ENCODE results near the gene TEX22.

Gene TEX22

DNA sequence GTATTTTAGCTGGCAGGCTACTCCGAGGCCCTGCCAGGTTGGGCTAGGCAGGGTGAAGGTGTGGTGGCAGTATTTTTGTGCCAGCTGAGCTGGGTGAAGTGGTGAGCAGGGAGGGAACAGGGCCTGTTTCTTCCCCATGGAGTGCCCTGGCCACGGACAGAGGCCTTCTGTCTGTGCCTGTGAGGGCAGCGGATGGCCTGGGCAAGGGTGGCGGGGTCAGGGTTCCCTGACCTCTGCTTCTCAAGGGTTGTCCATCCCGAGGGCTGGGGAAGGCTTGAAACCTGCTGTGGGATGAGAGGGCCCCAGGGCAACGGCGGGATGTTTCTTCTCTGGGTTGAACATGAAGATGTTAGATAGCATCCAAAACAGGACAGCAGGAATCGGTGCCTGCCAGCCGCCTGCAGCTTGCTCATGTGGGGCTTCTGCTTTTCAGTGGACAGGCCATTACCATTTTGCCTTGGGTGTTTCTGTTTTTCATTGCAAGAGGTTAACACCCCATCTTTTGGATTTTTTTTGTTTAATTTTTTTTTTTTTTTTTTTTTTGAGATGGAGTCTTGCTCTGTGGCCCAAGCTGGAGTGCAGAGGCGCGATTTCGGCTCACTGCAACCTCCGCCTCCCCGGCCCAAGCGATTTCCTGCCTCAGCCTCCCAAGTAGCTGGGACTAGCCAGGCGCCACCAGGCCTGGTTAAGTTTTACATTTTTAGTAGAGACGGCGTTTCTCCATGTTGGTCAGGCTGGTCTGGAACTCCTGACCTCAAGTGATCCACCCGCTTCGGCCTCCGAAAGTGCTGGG is 24.6 kb downstream of the TEX22 start:
- DNase-seq, result no peak

DNA sequence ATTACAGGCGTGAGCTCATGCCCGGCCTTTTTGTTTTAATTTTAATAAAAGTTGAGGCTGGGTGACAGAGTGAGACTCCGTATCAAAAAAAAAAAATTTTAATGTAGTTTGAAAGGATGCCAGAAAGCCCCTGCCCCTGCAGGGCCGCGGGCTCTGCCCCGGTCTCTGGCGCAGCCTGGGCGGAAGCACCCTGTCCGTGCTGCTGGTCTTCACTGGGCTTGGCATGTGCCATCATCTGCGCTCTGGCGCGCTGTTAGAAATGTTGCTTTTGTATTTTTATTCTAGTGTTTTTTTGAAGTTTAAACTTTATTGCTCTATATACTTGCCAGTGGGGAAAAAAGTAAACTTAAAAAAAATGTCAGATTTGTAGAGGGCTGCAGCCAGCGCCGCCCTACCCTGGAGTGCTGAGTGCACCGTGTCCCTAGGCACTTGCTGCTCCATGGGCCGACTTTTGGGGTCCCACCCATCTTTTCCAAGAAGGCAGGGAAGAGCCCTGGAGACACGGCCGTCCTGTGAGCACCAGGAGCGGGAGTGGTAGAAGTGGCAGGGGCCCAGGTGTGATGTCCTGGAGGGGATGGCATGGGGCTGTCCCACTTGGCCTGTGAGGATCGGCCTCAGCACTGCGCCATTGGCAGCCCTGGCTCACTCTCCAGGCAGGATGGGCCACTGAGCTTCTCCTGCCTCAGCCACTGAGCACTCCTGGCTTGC is 25.3 kb downstream of the TEX22 start:
- DNase-seq, result no peak

DNA sequence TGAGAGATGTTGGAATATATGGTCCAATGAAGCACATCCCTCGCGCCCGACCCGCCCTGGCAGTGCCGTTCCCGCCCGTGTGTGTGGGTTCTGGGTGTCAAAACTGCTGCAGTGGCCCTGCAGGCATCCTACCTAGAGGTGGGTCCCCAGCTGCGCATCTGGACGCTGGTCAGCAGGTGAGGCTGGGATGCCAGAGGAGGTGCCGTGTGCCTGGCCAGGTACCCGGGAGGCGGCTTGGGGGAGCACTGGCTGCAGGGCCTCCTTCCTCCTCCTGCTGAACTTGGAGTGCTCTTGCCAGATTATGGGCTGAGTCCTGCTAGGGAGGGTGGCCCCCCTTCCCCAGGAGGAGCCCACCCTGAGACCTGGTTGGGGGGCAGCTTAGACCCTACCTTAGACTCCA is 26.5 kb downstream of the TEX22 start:
- no peak for DNase-seq

DNA sequence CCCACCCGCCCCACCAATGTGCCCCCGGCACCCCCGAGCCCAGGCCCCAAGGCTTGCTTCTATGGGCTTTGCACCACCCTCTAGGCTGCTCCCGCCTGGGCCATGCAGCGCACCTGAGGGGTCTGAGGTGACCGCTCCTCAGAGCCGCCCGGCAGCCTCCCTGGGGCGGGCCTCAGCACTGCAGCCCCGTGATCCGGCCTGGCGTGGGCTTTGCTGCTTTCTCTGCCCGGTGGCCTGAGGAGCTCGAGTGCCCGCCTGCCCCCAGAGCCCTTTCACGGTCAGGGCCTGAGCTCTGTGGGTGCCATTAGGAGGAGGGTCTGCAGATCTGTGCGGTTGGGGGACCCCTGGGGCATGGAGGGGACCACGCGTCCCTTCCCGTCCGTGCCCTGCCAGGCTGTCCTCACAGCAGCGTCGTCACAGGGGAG is 27.5 kb downstream of the TEX22 start:
- no peak for DNase-seq

DNA sequence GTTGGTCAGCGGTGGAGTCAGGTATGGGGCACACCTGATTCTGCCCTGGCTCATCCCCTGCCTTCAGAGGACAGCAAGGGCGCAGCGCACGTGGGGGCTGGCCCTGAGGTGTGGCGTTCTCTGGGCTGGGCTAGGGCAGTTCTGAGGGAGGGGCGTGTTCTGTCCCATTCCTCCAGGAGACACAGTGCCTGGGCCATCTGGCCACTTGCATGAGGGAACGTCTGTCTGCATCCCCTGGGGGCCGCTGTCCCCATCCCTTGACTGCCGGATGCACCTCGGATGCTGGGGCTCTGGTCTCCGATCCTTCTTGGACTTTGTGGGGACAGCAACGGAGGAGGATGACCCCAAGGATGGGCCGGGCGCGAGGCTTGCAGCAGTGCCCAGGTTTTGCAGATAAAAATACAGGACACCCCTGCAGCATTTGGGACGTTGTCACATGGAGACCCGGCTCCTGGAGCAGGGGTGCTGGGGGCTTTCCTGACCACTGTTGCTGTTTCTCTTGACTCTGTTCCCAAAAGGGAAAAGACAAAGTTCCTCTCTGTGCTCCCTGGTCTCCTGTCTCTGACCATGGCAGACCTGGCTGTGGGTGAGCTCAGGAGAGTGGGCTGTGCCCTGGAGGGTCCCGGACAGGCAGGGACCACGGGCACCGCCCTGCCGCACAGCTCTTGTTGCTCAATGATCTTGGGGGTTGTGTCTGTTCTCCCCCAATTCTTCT is 28.2 kb downstream of the TEX22 start:
- no peak for DNase-seq

DNA sequence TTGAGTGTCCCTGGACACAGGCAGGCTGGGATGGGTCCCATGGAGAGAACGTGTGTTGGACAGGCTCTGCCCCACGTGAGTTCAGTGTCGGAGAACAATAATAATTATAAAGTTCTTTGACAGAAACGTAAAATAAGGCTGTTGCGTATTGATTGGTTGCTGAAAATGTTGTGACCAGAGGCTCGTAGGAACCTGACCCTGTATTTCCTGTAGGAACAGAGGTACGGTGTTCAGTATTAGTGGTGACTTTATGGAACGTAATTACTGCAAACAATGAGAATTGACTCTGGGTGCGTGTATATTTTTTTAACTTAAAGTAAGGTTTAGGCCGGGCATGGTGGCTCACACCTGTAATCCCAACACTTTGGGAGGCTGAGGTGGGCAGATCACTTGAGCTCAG is 29.1 kb downstream of the TEX22 start:
- DNase-seq, result no peak

DNA sequence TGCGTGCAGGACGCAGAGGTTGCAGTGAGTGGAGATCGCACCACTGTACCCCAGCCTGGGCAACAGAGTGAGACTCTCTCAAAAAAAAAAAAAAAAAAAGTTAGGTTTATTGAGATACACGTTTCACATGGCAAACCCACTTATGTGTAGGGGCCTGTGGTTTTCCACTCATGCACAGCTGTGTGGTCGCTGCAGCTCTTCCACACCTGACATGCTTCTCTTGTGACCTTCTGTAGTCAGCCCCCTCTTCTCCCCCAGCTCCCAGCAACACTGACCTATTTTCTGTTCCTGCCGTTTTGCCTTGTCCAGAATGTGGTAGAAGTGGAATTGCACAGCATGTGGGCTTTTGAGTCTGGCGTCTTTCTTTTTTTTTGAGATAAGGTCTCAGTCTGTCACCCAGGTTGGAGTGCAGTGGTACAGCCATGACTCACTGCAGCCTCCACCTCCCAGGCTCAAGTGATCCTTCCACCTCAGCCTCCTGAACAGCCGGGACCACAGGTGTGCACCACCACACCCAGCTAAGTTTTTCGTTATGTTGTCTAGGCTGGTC is 29.7 kb downstream of the TEX22 start:
- DNase-seq, result no peak

DNA sequence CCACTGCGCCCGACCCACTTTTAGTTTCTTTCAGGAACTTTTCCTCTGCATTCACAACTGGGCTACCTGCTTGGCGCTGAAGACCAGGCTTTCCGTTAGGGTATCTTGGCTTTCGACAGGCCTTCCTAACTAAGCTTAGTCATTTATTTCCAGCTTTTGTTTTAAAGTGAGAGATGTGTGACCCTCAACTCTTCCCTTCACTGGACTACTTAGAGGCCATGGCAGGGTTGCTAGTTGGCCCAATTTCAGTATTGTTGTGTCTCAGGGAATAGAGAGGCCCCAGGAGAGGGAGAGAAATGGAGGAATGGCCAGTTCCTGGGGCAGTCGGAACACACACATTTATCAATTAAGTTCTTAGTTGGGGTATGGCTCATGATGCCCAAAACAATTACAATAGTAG is 31.7 kb downstream of the TEX22 start:
- no peak for DNase-seq

DNA sequence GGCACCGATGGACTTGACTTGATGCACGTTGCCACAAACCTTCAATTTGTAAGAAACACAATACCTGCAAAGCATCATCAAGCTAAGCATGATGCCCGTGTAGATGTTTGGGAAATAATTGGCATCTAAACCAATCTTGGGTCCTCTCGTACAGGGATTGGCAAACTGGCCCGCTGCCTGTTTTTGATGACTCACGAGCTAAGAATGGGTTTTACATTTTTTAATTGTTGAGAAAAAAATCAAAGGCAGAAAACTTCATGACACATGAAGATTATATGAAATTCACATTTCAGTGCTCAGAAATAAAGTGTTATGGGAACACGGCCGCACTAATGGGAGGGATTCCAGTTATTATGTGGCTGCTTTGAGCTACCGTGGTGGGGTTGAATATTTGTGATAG is 32.2 kb downstream of the TEX22 start:
- DNase-seq, result no peak

DNA sequence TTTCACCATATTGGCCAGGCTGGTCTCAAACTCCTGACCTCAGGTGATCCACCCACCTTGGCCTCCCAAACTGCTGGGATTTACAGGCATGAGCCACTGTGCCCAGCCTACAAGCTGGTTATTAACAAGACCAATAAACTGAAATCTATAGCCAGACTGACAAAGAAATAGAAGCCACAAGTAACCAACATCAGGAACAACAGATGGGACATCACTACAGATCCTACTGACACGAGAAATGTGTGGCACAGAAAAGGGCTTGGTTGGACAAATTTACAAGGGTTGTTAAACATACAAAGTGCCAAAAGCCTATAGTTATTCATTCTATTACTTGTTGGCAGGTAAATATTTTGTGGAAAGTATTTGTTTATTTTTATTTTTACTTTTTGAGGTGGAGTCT is 32.9 kb downstream of the TEX22 start:
- no peak for DNase-seq

DNA sequence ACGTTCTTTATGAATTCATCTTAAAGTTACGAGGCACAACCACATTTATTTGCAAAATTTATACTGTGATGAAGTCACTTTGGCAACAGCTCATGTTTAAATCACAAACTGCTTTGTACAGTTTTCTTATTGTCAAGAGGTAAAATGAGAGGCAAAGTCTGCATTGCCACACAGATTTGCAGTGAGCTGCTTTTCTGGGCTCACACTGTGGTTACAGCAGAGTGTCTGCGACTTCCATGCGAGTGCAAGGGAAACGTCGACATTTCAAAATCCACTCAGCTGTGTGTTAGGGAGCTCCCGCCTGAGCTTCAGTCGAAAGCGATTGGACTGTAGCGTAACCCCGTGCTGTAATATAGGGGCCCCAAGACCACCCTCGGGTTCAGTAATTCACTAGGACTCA is 34.3 kb downstream of the TEX22 start:
- no peak for DNase-seq

DNA sequence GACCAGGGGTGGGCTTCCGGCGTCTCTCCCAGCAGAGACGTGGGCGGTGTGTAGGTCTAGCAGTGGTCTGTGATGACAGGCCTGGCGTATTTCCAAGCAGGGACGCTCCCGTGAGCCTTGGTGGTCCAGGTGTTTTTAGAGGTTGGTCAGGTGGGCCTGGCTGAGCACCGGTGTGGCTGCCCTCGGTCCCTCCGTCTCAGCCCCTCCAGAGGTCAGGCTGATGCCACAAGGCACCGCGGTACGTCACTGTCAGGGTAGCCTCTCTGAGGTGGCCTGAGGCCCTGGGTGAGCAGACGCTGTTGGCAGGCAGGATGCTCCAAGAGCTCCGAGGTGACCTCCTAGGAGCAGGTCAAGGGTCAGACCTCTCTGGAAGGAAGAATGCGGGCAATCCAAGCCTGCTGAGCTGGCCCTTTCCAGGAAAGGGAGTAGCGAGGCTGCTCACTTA is 34.8 kb downstream of the TEX22 start:
- DNase-seq, result no peak

DNA sequence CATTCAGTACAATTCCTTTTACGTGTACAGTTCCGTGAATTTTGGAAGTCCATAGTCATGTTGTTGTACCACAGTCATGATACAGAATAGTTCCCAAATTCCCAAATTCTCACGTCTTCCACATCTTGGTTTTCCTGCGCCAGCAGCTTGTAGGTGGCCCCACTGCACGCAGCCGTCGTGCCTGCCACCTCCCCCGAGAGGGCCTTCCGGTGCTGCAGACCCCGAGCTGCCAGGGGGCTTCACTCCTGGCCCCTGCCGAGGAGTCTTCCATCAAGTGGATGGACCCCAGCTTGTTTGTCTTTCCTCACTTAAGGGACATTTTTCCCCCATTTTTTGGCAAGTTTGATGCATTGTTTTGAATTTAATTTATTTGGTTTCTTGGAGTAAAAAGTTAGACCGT is 38.1 kb downstream of the TEX22 start:
- no peak for DNase-seq

DNA sequence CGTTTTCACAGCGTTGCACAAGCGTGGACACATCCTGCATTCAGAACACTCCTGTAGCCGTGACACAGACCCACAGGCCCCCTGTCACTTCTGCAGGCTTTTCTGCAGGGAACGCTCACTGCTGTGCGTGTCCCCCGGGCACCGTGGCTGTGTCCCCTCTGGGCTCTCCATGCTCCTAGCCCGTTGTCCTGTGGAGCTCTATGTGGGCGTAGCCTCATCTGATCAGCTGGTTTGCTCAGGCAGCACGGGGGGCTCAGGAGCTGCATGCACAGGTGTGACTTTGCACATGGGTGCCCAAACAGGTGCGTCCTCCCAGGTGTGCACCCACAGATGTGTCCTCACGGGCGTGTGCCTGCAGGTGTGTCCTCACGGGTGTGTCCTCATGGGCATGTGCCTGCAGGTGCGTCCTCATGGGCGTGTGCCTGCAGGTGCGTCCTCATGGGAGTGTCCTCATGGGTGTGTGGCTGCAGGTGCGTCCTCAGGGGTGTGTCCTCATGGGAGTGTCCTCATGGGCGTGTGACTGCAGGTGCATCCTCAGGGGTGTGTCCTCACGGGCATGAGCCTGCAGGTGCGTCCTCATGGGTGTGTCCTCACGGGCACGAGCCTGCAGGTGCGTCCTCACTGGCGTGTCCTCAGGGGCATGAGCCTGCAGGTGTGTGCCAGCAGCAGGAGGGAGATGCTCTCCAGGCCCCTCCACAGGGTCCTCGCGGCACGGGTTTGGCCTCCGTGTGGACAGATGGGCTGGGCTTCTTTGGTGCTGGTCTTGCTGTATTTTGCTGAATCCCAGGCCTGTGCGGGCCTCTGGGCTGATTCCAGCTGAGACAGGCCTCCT is 38.8 kb downstream of the TEX22 start:
- DNase-seq, result no peak

DNA sequence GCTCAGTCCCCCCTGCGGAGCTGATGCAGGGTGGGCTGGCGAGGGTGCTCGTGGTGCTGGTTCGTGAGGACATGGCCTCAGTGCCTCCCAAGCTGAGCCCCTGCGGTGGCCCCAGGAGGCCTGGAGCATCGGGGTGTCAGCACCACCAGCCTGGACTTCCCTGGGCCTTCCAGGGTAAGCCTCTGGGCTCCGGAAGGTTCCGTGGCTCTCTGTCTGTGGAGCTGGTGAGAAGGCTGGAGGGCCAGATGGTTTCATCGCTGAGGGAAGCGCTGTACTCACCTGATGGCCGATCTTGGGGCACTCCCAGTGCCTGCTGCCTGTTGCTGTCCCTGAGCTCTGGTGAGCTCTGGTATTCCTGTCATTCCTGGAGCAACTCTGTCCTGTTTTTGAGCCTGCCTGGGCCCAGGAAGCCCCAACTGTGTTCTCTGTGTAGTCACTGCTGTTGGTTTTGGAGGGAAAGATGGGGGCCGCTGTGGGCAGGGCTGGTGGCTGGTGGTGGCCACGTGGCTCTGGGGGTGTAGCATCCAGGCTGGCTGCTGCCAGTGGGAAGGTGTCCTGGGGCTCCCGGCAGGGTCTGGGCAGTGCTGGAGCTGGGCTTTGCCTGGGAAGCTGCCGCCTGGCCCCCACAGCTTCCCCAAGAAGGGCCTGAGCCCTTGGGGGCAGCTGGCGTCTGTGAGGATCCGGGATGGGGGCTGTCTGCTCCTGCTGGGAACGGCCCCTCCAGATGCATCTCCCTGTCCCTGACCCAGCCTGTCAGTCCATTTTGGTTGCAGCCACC is 39.6 kb downstream of the TEX22 start:
- no peak for DNase-seq

DNA sequence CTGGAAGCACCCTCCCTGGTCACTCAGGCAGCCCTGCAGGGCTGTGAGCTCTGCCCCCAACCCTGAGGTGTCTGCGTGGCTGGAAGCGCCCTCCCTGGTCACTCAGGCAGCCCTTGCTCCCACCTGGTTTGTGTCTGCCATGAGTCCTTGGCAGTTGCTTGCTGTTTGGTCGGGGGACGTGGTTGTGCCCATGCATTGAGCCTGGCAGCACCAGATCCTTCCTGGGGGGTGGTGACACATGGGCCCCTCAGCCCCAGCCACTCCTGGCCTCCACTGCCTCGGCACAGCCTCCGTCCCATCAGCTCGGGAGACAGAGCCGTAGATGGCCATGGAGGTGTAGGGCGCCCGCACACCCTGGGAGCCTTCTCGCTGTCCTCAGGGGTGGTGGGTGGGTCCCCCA is 40.8 kb downstream of the TEX22 start:
- DNase-seq, result no peak

DNA sequence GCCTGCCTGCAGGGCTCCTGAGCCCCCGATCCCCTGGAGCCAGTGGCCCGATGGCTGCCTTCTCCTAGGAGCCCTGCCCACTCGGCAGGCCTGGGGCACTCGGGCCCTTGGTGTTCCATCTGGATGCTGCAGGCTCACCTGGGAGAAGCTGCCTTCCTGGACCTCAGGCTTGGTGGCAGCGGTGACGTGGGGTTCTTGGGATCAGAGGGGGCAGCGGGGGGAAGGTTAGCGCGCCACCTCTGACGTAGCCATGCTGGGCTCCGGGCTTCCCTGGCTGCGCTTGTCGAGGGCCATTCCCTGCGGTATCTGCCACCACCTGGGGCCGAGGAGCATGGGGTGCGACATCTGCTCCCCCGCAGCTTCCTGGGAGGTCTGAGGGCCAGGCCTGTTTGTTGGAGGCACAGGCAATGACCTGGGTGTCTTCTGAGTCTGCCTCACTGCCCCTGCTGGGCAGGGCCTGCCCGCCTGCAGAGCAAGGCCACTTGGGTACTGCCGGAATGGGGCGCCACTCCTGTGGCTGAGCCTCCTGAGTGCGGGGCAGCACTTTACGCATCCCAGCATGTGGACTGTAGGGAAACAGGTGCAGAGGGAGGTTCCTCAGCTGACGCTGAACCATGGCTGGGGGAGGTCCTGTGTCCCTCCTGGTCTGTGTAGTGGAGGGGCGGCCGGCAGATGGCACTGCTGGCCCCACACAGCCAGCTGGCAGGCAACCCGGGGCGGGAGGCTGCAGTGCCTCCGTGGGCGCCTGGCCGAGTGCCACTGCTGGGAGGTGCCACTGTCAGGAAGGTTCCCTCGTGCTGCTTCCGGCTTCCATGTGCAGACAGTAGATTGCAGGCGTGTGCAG is 41.6 kb downstream of the TEX22 start:
- DNase-seq, result no peak

DNA sequence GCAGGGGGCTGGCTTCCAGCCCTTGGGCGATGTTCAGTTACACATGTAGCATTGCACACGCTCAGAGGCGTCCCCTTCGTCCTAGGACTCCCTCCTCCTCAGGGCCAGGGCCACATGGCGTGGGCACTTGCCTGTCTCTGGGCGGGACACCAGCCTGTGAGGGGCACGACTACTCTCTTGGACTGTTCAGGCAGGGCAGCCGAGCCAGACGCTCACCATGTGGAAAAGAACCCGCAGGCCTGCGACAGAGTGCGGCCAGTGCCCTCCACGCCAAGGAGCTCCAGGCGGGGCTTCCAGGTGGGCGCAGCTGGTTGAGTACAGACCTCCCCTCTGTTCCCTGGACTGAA is 42.2 kb downstream of the TEX22 start:
- no peak for DNase-seq

DNA sequence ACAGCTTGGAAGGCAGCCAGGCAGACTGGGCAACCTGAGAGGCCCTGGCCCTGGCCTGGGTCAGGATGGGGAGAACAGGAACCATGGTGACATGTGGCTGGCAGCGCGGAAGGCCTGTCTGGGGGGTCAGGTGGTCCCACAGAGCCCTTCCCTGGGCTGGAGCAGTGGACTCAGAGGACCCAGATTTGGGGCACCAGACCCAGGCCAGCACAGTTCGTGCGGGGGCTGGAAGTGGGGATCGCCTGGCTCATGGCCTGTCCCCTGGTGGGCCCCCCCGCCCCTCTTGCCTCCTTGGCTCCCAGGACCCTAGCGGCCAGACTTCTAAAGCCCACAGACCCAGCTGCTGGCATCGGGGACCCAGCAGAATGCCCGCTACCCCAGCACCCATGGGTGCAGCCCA is 42.7 kb downstream of the TEX22 start:
- no peak for DNase-seq

DNA sequence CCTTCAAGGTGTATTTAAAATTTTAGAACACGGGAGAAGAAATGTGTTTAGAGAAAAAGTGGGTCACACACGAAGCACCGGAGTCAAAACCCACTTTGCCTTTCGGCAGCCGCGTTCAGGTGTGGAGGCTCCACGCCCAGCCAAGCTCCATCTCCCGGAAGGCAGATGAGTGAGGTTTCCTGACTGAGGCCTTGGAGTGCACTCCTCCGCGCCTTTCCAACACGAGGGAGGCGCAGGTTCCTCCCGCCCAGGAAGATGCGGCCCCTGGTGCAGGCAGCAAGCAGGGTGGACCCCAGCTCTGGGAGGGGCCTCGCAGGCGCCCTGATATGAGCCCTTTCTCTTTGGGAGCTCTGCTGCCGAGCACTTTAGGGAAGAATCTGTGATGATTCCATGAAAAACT is 43.8 kb downstream of the TEX22 start:
- DNase-seq, result no peak

DNA sequence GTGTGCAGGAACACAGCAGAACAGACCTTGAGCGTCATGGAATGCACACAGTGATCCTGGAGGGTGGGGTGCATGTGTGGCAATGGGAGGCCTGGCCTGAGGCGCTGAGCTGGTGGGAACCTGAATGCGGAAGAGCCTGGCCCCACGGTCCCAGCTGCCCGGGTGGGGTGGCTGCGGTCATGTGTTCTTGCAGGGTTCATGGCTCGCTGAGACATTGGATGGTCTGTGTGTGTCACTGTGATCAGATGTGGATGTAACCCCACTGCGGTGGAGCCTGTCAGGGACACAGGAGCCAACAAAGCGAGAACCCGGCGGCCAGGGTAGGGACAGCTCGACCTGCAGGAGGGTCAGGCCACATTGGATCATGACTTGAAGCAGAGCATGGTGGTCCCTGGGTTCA is 44.5 kb downstream of the TEX22 start:
- DNase-seq, result no peak

All from CD4-positive, alpha-beta T cell treated with Interleukin-6 for 4 hours (primary cell).